Stimulated activated CD4-positive, alpha-beta T cell treated with anti-CD3 and anti-CD28 coated beads, Interleukin-1b, Interleukin-23, amount 100 ng/mL, for 48 hours (primary cell): Measurements from ENCODE around the gene ZNF521.

Experiments
- DNase-seq: peaks from one replicate; pipeline ENCODE4 v3.0.0-alpha.2; 2020

ZNF521 gene

GRCh38 chr18:25121442-25121841 is 230.5 kb downstream of the ZNF521 start:
- no peak for DNase-seq

- no peak for DNase-seq
These were observed 238.4 kb downstream of the ZNF521 start for GRCh38 chr18:25113566-25113965.

GRCh38 chr18:25112821-25113434 is 239.0 kb downstream of the ZNF521 start:
- DNase-seq = no peak

GRCh38 chr18:25111377-25112288 is 240.3 kb downstream of the ZNF521 start:
- no peak for DNase-seq

- DNase-seq = no peak
These were observed 242.5 kb downstream of the ZNF521 start for GRCh38 chr18:25109484-25109883.

- no peak for DNase-seq
These were observed 248.4 kb downstream of the ZNF521 start for GRCh38 chr18:25103468-25104155.

GRCh38 chr18:25102662-25103061 is 249.3 kb downstream of the ZNF521 start:
- no peak for DNase-seq

GRCh38 chr18:25100418-25100817 is 251.5 kb downstream of the ZNF521 start:
- no peak for DNase-seq

GRCh38 chr18:25099895-25100294 is 252.1 kb downstream of the ZNF521 start:
- no peak for DNase-seq

- DNase-seq = no peak
These were observed 254.4 kb downstream of the ZNF521 start for GRCh38 chr18:25097569-25098056.

- no peak for DNase-seq
These were observed 254.9 kb downstream of the ZNF521 start for GRCh38 chr18:25097057-25097456.

- no peak for DNase-seq
These were observed 258.8 kb downstream of the ZNF521 start for GRCh38 chr18:25093141-25093540.

- no peak for DNase-seq
These were observed 262.5 kb downstream of the ZNF521 start for GRCh38 chr18:25089470-25089869.

GRCh38 chr18:25086876-25087275 is 265.1 kb downstream of the ZNF521 start:
- no peak for DNase-seq

- no peak for DNase-seq
These were observed 271.0 kb downstream of the ZNF521 start for GRCh38 chr18:25081001-25081400.

GRCh38 chr18:25080211-25080610 is 271.8 kb downstream of the ZNF521 start:
- no peak for DNase-seq

GRCh38 chr18:25077944-25078723 is 273.8 kb downstream of the ZNF521 start:
- no peak for DNase-seq

GRCh38 chr18:25077038-25077943 is 274.7 kb downstream of the ZNF521 start:
- DNase-seq = no peak

GRCh38 chr18:25075783-25076182 is 276.2 kb downstream of the ZNF521 start:
- DNase-seq = no peak

GRCh38 chr18:25075331-25075730 is 276.6 kb downstream of the ZNF521 start:
- DNase-seq = no peak

GRCh38 chr18:25074925-25075324 is 277.0 kb downstream of the ZNF521 start:
- DNase-seq = no peak

- DNase-seq = no peak
These were observed 279.8 kb downstream of the ZNF521 start for GRCh38 chr18:25072205-25072604.
